C4-2B (cell line): ENCODE results near the gene HTT.

Experiments
- ZFX ChIP-seq: fragments of 450-650 bp; IDR thresholded peaks from 2 replicates; pipeline ENCODE4 v1.6.1; 2017
- TF ChIP-seq, protein P1 (sequence below): fragments of 450-650 bp; conservative IDR thresholded peaks from 2 replicates; pipeline ENCODE4 v1.5.1; 2017; ENCODE audit warnings: mild to moderate bottlenecking

DNA sequence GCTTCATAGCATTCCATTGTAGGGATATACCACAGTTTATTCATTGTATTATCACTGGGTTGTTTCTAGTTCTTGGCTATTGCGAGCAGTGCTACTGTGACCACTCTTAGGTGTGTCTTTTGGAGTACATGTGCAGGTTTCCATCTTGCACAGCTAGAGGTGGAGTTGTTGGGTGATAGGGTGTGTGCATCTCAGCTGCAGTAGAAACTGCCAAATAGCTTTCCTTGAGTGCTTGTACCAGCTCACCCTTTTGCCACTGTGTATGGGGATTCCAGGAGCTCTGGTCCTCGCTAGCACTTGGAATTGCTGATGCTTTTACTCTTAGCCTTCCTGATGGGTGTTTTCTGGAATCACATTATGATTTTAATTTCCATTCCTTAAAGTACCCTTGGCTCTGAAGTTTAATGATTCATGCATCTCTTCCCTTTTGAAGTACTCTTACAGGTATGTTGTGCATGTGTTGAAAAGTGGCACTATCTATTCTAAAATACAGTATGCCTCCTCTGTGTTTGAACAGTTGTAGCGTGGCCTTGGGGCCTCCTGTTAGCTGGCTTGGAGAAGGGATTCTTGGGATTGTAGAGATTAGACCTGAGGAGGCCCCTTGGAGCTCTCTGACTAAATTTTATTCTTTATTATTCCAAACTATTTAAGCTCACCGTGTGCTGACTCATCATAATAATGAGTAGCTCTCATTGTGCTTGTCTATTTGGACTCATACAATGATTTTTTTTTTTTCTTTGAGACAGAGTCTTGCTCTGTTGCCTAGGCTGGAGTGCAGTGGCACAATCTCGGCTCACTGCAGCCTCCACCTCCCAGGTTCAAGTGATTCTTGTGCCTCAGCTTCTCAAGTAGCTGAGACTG lies 38.4 kb downstream of the HTT start:
- TF ChIP-seq, protein P1, sequence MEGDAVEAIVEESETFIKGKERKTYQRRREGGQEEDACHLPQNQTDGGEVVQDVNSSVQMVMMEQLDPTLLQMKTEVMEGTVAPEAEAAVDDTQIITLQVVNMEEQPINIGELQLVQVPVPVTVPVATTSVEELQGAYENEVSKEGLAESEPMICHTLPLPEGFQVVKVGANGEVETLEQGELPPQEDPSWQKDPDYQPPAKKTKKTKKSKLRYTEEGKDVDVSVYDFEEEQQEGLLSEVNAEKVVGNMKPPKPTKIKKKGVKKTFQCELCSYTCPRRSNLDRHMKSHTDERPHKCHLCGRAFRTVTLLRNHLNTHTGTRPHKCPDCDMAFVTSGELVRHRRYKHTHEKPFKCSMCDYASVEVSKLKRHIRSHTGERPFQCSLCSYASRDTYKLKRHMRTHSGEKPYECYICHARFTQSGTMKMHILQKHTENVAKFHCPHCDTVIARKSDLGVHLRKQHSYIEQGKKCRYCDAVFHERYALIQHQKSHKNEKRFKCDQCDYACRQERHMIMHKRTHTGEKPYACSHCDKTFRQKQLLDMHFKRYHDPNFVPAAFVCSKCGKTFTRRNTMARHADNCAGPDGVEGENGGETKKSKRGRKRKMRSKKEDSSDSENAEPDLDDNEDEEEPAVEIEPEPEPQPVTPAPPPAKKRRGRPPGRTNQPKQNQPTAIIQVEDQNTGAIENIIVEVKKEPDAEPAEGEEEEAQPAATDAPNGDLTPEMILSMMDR: no peak
- TF ChIP-seq ZFX: no peak
